Neuron (in vitro differentiated cells): Measurements from ENCODE around the gene WDFY4.

Source experiments
- H2AFZ ChIP-seq: one replicate; pipeline ENCODE4 v1.6.1; 2013; ENCODE audit warnings: low read depth, mild to moderate bottlenecking, inconsistent platforms, low read length, moderate library complexity
- H3K27me3 ChIP-seq: one replicate; pipeline ENCODE4 v1.6.1; 2013; ENCODE audit warnings: low read length; ENCODE audit not compliant: insufficient read depth
- H3K36me3 ChIP-seq: one replicate; pipeline ENCODE4 v1.6.1; 2013; ENCODE audit warnings: low read length; ENCODE audit not compliant: insufficient read depth
- H3K4me1 ChIP-seq: one replicate; pipeline ENCODE4 v1.6.1; 2013; ENCODE audit warnings: low read length; ENCODE audit not compliant: insufficient read depth
- H3K4me3 ChIP-seq: 2 replicates; pipeline ENCODE4 v1.5.1; 2013; ENCODE audit warnings: mild to moderate bottlenecking, low read length, moderate library complexity
- H3K9me3 ChIP-seq: one replicate; pipeline ENCODE4 v1.6.1; 2013; ENCODE audit warnings: low read length

The WDFY4 gene

DNA sequence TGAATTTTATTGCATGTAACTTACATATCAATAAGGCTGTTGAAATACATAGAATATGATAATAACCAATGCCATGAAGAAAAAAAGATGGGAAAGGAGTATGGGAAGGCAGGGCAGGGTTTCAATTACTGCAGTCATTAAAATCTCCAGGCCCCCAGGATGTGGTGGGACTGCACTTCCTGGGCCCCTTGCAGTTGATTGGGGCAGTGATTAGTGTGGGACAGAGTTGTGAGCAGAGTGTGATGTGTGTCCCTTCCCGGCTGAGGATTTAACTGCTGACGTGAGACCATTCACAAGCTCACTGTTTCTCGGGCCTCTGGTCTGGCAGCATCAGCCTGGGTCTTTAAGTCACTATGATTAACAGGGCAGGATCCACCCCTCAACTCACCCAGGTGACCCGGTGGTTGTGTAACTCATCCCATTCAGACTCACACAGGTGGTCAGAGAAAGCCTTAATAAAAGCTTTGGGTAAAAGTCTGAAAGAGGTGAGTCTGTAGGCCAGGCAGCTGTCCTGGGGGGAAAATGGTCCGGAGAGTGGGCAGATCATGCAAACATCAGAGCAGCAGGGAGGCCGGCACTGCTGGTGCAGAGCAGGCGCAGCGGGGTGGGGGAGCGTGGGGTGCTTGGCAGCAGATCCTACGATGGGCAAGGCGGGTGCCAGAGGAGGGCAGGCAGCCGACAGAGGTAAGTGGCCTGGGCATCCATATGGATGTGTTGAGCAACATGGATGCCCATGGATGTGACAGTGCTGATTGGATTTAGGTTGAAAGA, 36.3 kb upstream of the WDFY4 start:
- H3K36me3 ChIP-seq: no peaks in the 10 kb centered on the region
- no peaks in the 10 kb centered on the region for H3K4me1 ChIP-seq
- no peaks in the 10 kb centered on the region for H3K27me3 ChIP-seq
- no peak overlapping the region for H2AFZ ChIP-seq
- H3K9me3 ChIP-seq: no peaks in the 10 kb centered on the region
- H3K4me3 ChIP-seq: no peak overlapping the region

DNA sequence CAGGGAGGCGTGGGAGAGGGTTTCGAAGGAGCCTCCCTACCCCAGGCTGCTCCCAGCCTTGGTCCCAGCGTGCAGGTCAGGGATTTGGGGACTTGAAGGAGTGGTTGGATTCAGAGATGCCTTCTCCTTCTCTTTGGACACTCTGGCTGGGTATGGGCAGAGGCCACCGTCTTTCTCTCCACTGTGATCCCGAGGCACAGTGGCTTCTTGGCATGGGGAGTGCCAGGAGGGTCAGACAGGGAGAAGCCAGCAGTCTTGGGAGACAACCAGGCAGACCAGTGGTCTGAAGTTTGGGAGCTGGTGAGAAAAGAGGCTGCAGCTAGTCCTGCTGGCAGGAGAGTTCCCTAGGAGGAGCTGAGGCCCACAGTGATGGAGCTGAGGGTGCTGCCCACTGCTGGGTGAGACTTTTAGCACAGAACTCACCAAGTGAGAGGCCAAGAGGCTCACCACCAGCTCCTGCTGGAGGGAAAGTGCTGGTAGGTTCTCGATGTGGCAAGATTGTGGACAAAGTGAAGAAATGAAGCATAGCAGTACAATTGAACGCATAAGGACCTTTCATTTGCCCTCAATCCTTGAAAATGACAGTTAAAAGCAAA, 35.2 kb upstream of the WDFY4 start:
- Histone ChIP-seq H3K36me3 (no peaks in the 10 kb centered on the region), H3K4me1 (no peaks in the 10 kb centered on the region), H3K27me3 (no peaks in the 10 kb centered on the region), H2AFZ (no peak overlapping the region), H3K9me3 (no peaks in the 10 kb centered on the region), H3K4me3 (no peak overlapping the region)

DNA sequence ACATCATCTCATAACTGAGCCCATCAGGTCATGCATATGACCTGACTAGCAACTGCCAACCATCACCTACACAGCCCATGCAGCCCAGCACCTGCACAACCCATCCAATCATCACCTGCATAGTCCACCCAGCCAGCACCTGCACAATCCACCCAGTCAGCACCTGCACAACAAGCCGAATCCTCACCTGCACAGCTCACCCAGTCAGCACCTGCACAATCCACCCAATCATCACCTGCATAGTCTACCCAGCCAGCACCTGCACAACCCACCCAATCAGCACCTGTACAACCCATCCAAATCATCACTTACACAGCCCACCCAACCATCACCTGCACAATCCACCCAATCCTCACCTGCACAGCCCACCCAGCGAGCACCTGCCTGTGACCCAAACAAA, 33.4 kb upstream of the WDFY4 start:
- Histone ChIP-seq H3K4me3 (no peak overlapping the region), H3K4me1 (no peaks in the 10 kb centered on the region), H3K9me3 (no peaks in the 10 kb centered on the region), H3K27me3 (no peaks in the 10 kb centered on the region), H2AFZ (no peak overlapping the region), H3K36me3 (no peaks in the 10 kb centered on the region)

DNA sequence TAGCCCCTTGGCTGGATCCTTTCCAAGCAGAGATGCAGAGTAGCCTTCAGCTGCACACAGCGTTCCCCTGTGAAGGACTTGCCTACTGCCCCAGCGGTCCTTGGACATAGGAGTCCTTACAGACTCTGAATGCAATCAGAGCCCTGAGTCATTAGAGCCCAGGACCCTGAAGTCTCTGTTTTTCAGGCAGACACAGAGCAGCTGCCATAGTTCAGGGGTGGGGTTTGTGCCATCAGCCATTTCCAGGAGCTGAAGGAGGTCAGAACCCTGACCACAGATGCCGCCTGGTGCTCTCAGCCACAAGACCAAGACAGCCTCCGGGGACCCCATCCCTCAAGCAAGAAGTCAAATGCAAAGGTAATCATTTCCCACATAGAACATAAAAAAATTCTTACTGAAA, 32.8 kb upstream of the WDFY4 start:
- H2AFZ ChIP-seq: no peak overlapping the region
- no peak overlapping the region for H3K4me3 ChIP-seq
- H3K9me3 ChIP-seq: no peaks in the 10 kb centered on the region
- H3K36me3 ChIP-seq: no peaks in the 10 kb centered on the region
- peaks cover 2% of the 10 kb centered on the region for H3K4me1 ChIP-seq
- H3K27me3 ChIP-seq: no peaks in the 10 kb centered on the region

DNA sequence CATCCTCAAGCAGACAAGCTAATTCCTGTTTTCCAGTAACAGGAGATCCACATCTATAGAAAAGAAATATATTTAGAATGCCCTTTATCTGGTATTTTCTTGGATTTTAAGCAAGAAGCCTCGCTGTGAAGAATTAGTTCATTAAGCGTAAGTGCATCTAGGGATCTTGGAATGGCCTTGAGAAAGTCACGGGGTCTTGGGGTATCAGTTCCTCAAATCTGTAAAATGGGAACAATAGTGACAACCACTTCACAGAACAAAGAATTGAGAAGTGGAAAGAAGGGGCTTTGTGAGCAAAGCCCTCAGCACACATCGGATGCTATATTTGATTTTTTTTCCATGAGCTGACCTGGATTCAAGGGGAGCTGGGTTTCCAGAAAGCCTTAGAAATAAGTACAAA, 32.3 kb upstream of the WDFY4 start:
- Histone ChIP-seq H2AFZ (no peak overlapping the region), H3K4me3 (no peak overlapping the region), H3K27me3 (no peaks in the 10 kb centered on the region), H3K9me3 (no peaks in the 10 kb centered on the region), H3K36me3 (no peaks in the 10 kb centered on the region), H3K4me1 (peaks cover 2% of the 10 kb centered on the region)

DNA sequence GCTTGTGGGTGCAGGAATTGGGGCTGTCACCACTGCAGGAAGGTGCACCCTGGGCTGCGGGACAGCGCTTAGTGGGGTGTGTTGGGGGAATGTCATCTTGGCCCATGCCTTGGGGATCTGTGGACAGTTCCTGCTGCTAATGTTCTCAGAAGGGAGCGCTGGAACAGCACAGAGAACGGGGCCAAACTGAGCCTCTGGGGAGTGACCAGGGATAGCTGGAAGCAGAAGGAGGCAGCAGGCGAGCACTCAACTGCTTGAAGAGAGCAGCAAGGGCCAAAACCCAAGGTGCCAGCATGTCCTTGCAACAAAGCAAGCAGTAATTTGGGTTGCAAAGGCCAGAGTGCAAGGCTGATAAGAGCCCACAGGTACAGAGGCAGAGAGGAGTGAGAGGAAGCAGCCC, 31.3 kb upstream of the WDFY4 start:
- Histone ChIP-seq H3K27me3 (no peaks in the 10 kb centered on the region), H3K4me3 (no peak overlapping the region), H3K4me1 (peaks cover 2% of the 10 kb centered on the region), H3K9me3 (no peaks in the 10 kb centered on the region), H3K36me3 (no peaks in the 10 kb centered on the region), H2AFZ (no peak overlapping the region)

DNA sequence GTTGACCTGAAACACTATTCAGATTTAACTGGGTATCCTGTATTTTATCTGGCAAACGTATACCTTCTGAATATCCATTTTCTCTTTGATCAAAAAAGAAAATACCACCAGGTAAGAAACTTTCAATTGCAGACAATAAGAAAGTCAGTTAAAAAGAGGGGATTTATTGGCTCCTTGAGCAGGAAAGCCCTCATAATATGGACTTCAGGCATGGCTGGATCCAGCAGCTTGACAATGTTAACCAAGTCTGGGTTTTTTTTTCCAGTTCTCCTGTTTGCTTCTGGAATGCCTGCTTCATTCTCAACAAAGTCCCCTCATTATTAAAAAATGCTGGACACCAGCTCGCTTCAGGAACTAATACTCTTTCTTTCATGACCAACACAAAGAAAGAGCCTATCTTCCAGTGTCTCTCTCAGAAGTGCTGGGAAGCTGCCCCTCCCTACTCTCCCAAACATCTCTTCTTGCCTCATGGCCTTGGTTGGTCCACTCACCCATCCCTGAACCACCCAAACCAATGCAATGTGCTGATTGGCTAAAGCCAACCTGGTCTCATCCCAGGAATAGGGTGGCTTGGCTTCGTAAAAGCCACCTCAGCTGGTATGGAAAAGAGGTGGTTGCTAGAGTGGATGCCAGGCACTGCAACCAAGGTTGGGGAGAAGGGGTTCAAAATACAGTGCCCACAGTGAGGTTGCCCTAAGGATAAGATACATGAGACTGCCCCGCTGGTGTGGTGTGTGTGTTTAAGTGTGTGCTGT, 30.6 kb upstream of the WDFY4 start:
- Histone ChIP-seq H2AFZ (no peak overlapping the region), H3K27me3 (no peaks in the 10 kb centered on the region), H3K36me3 (no peaks in the 10 kb centered on the region), H3K9me3 (no peaks in the 10 kb centered on the region), H3K4me3 (no peak overlapping the region), H3K4me1 (peaks cover 2% of the 10 kb centered on the region)

DNA sequence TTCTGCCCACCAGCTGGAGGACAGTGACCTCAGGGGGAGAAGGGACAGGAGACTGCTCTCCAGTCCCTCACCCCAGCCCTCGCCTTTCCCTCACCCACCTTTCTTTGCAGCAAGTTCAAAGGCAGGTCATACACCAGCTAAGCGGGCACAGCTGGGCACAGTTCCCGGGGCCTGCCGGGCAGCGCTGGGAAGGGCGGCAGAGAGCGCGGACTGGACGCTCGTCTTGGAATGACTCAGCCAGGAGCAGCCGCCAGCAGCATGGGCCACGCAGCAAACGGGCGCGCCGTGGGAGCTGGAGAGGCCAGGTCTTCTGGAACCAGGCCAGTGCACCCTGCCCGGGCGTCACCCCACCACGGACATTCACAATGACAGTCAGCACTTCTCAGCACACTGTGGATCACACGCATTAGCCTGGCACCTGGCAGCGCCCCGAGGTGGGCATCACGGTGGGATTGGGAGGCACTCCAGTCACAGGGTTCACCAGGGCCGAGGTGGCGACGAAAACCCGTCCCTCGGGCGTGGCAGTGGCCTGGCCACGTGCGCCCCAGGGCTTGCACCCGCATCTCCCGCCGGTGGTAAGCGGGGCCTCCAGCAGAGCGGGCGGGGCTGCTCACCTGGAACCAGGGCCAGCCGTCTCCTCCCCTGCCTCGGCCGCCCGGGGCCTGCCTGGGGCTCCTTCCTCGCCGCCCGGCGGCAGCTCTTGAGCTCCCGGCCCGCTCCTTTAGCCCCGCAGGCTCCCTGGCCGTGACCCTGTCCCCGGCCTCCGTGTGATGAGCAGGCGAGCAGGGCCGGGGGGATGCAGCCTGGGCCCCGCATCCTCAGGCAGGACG, 29.0 kb upstream of the WDFY4 start:
- Histone ChIP-seq H2AFZ (peak overlapping the region; percentile 22), H3K27me3 (no peaks in the 10 kb centered on the region), H3K9me3 (no peaks in the 10 kb centered on the region), H3K4me3 (peak overlapping the region; percentile 27), H3K36me3 (no peaks in the 10 kb centered on the region), H3K4me1 (peaks cover 2% of the 10 kb centered on the region)

DNA sequence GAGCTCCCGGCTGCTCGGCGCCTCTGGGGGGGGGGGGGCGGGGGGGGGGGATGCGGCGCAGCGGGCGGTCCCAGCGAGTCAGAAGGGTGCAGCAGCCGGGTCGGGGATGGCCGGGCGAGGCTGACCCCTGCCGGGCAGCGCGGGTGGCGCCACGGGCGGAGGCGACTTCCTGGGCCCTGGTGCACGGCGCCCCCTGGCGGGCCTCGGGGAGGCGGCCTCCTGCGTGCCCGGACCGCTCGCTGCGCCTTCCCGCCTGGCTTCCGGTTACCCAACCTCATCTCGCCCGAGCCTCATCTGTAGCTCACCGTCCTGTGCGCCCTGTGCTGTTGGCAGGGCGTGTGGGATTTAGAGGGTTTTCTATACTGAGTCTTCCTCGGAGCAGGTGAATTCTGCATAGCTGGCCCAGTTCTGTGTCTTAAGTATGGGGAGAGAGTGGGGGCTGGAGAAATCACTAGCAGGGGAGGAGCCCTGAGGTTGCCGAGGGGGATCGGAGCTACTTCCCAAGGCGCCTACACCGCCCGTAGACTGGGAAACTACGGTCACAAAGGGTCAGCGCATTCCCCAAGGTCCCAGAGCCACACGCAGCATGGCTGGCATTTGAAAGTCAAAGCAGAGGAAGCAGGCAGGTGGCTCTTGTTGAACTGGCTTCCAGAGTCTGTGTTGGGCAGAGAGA, 28.3 kb upstream of the WDFY4 start:
- Histone ChIP-seq H3K27me3 (no peaks in the 10 kb centered on the region), H3K4me3 (peak overlapping the region; percentile 41), H3K9me3 (no peaks in the 10 kb centered on the region), H3K36me3 (no peaks in the 10 kb centered on the region), H2AFZ (peak overlapping the region; percentile 76), H3K4me1 (peaks cover 2% of the 10 kb centered on the region)

DNA sequence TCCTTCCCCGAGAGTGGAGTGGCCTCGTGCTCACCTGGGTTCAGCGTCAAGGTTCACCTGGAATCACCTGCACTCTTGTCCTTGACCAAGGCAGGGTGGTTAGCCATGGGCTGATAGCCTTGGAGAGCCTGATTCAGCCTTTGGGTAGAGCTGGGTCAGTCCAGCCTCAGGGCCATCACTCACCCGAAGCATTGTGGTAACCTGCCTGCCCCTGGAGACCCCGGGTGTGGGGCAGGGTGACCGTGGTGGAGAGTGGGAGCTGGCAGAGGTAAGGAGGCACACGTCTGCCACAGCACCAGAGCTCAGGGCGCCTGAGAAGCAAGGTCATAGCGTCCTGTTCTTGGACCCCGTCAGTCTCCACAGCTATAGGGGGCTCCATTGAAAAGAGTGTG, 27.8 kb upstream of the WDFY4 start:
- Histone ChIP-seq H3K27me3 (no peaks in the 10 kb centered on the region), H3K9me3 (no peaks in the 10 kb centered on the region), H3K4me3 (peak overlapping the region; percentile 41), H2AFZ (peak overlapping the region; percentile 76), H3K4me1 (peaks cover 2% of the 10 kb centered on the region), H3K36me3 (no peaks in the 10 kb centered on the region)

DNA sequence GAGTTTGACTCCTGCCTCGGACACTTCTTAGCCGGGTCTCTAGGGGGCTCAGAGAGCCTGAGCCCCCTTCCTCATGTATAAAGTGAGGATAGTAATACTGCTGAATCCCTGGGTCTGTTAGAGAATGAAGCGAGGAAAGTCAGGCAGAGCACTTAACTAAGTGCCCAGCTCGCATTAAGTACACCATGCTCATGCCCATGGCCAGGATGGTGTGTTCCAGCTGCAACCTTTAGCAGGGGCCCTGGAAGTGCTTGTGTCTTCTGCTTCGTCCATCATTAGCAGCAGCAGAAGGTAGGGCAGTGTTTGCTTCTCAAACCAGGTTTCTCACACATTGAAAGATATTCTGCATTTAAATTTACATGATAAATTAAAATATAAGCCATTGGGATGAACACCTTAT, 27.3 kb upstream of the WDFY4 start:
- H3K4me3 ChIP-seq: no peak overlapping the region
- peaks cover 2% of the 10 kb centered on the region for H3K4me1 ChIP-seq
- no peaks in the 10 kb centered on the region for H3K36me3 ChIP-seq
- no peak overlapping the region for H2AFZ ChIP-seq
- no peaks in the 10 kb centered on the region for H3K9me3 ChIP-seq
- H3K27me3 ChIP-seq: no peaks in the 10 kb centered on the region

DNA sequence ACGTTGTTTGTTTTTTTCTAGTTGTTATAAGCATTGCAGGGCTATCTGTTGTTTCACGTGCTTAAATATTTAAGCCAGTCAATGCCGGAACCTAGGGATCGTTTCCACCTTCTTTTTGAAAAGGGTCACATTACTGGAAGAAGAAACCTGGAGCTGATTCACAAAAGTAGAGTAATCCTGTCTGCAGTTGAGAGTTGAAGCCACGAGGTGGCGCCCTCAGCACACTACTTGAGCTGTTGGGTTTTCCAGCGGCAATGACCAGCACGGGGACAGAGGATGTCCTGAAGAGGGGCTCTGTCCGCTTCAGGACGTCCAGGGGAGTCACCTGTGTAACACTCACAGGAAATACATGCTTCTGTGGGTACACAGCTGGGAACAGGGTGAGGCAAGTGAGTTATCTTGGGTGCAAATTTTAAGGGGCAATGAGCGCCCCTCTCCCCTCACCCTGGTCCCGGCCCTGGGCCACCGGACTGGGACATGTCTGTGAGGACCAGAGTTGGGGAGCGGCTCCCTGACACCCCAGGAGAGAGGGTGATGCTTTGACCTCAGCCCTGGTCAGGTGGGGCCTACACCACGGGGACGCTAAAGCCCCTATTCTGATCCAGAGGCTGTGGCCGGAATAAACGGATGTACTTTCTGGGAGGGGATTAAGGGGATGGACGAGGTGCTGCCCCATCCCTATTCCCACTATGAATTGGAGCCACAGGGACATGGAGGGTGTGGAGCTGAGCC, 26.3 kb upstream of the WDFY4 start:
- H3K36me3 ChIP-seq: no peaks in the 10 kb centered on the region
- no peak overlapping the region for H2AFZ ChIP-seq
- H3K4me3 ChIP-seq: no peak overlapping the region
- H3K27me3 ChIP-seq: no peaks in the 10 kb centered on the region
- peaks cover 2% of the 10 kb centered on the region for H3K4me1 ChIP-seq
- H3K9me3 ChIP-seq: no peaks in the 10 kb centered on the region
